HL-60 (cell line): ENCODE measurements around the gene EAF1.

Experiments
- POLR2AphosphoS5 ChIP-seq: IDR thresholded peaks from 2 replicates; pipeline ENCODE4 v1.6.1; 2012; ENCODE audit warnings: low read depth
- TF ChIP-seq, protein P1 (sequence below): IDR thresholded peaks from one replicate; pipeline ENCODE4 v1.5.1; 2011; ENCODE audit warnings: low read length, control low read depth, inconsistent platforms; ENCODE audit not compliant: insufficient read depth
- TF ChIP-seq, protein P2 (sequence below): IDR thresholded peaks from 2 replicates; pipeline ENCODE4 v1.6.1; 2012; ENCODE audit warnings: low read depth; ENCODE audit not compliant: insufficient replicate concordance

DNA sequence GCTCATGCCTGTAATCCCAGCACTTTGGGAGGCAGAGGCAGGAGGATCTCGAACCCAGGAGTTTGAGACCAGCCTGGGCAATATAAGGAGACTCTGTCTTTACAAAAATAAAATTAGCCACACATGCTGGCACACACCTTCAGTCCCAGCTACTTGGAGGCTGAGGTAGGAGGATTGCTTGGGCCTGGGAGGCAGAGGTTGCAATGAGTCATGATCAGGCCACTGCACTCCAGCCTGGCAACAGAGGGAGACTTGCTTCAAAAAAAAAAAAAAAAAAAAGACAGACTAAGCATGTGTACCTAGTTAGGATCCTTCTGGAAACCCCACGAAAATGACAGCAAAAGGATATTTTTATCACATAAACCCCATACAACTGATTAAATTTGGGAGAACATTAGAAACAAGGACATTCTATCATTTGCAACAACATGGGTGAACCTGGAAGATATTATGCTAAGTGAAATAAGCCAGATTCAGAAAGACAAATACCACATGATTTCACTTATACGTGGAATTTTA, 44.9 kb upstream of the EAF1 start:
- TF ChIP-seq, protein P1, sequence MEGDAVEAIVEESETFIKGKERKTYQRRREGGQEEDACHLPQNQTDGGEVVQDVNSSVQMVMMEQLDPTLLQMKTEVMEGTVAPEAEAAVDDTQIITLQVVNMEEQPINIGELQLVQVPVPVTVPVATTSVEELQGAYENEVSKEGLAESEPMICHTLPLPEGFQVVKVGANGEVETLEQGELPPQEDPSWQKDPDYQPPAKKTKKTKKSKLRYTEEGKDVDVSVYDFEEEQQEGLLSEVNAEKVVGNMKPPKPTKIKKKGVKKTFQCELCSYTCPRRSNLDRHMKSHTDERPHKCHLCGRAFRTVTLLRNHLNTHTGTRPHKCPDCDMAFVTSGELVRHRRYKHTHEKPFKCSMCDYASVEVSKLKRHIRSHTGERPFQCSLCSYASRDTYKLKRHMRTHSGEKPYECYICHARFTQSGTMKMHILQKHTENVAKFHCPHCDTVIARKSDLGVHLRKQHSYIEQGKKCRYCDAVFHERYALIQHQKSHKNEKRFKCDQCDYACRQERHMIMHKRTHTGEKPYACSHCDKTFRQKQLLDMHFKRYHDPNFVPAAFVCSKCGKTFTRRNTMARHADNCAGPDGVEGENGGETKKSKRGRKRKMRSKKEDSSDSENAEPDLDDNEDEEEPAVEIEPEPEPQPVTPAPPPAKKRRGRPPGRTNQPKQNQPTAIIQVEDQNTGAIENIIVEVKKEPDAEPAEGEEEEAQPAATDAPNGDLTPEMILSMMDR, result no peak
- TF ChIP-seq, protein P2, sequence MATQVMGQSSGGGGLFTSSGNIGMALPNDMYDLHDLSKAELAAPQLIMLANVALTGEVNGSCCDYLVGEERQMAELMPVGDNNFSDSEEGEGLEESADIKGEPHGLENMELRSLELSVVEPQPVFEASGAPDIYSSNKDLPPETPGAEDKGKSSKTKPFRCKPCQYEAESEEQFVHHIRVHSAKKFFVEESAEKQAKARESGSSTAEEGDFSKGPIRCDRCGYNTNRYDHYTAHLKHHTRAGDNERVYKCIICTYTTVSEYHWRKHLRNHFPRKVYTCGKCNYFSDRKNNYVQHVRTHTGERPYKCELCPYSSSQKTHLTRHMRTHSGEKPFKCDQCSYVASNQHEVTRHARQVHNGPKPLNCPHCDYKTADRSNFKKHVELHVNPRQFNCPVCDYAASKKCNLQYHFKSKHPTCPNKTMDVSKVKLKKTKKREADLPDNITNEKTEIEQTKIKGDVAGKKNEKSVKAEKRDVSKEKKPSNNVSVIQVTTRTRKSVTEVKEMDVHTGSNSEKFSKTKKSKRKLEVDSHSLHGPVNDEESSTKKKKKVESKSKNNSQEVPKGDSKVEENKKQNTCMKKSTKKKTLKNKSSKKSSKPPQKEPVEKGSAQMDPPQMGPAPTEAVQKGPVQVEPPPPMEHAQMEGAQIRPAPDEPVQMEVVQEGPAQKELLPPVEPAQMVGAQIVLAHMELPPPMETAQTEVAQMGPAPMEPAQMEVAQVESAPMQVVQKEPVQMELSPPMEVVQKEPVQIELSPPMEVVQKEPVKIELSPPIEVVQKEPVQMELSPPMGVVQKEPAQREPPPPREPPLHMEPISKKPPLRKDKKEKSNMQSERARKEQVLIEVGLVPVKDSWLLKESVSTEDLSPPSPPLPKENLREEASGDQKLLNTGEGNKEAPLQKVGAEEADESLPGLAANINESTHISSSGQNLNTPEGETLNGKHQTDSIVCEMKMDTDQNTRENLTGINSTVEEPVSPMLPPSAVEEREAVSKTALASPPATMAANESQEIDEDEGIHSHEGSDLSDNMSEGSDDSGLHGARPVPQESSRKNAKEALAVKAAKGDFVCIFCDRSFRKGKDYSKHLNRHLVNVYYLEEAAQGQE, result no peak
- no peak for TF ChIP-seq POLR2AphosphoS5
